Transverse colon (tissue), 3 donors: ENCODE results near the gene IFT80.

Source experiments
- CTCF ChIP-seq, 5 experiments: fragments of 200-600 bp in 3 of 5; fragments of 450-650 bp in 2 of 5; sonication (generic) in 3 of 5; IDR thresholded peaks; 1 replicate in 2 of 5; 2 replicates in 3 of 5; pipeline ENCODE4 v1.5.1; 2016 to 2017; ENCODE audit warnings: antibody characterized with exemption in 5 of 5, inconsistent platforms in 3 of 5, mild to moderate bottlenecking in 2 of 5, moderate library complexity in 1 of 5
- EP300 ChIP-seq: sonication (generic); formaldehyde crosslinking; IDR thresholded peaks from one replicate; pipeline ENCODE4 v1.6.1; 2017; ENCODE audit warnings: antibody characterized with exemption, low read depth
- POLR2A ChIP-seq: fragments of 450-650 bp; IDR thresholded peaks from one replicate; pipeline ENCODE4 v1.6.1; 2016; ENCODE audit warnings: antibody characterized with exemption, mild to moderate bottlenecking, moderate library complexity

GRCh38 chr3:160409812-160410610 is 11.0 kb upstream of the IFT80 start:
- TF ChIP-seq CTCF (IDR thresholded peaks at IDR 0.05), result no peak
- no peak for TF ChIP-seq POLR2A
- no peak for TF ChIP-seq EP300
